ENCODE measurements around the gene TUG1.

TUG1 gene

GRCh38 chr22:30968924-30969531, at the start of gene TUG1:
Gene TUG1, plus strand, starts transcription at chr22:30969265.
- no peak for TF ChIP-seq FOXM1 (IDR thresholded peaks at IDR 0.05; ENCODE audit: borderline replicate concordance, low read depth)
- TF ChIP-seq USF1 (IDR thresholded peaks at IDR 0.05): peak; percentile 100
- no peak for TF ChIP-seq CEBPB (IDR thresholded peaks at IDR 0.05)
- no peak for TF ChIP-seq EP300 (IDR thresholded peaks at IDR 0.05; ENCODE audit: borderline replicate concordance)
- peak; percentile 82 for TF ChIP-seq MAX (IDR thresholded peaks at IDR 0.05)
- TF ChIP-seq RAD21 (IDR thresholded peaks at IDR 0.05; ENCODE audit: low read depth): no peak
- TF ChIP-seq YY1 (IDR thresholded peaks at IDR 0.05; ENCODE audit: low read depth): peak; percentile 90
- TF ChIP-seq REST (IDR thresholded peaks at IDR 0.05; ENCODE audit: low read depth): no peak
- TF ChIP-seq CREB1 (IDR thresholded peaks at IDR 0.05; ENCODE audit: low read depth): peak; percentile 56
- TF ChIP-seq EGR1 (IDR thresholded peaks at IDR 0.05): peak; percentile 78
- peak; percentile 16; the same call in 1 of the 2 replicates for TF ChIP-seq TCF12 (IDR thresholded peaks at IDR 0.05; ENCODE audit: low read depth)
- peak; percentile 66; the same call in 1 of the 2 replicates for TF ChIP-seq TAF1 (IDR thresholded peaks at IDR 0.05; ENCODE audit: low read depth)
- TF ChIP-seq NFIC (IDR thresholded peaks at IDR 0.05): 0 out of 2 replicates have a peak, but pooled peaks have one; percentile 20
- peak; percentile 30; the same call in 1 of the 2 replicates for TF ChIP-seq TEAD4 (IDR thresholded peaks at IDR 0.05)
- no peak for TF ChIP-seq ZBTB7A (IDR thresholded peaks at IDR 0.05; ENCODE audit: low read depth)

- TF ChIP-seq CEBPB (IDR thresholded peaks at IDR 0.05) (no peak), YY1 (IDR thresholded peaks at IDR 0.05; ENCODE audit: low read depth) (no peak)
These were observed 49.1 kb upstream of the TUG1 start for GRCh38 chr22:30919973-30920372.

GRCh38 chr22:30920407-30920806, 48.7 kb upstream of the TUG1 start:
- no peak for TF ChIP-seq EP300 (IDR thresholded peaks at IDR 0.05; ENCODE audit: borderline replicate concordance)
- TF ChIP-seq RAD21 (IDR thresholded peaks at IDR 0.05; ENCODE audit: low read depth): peak; percentile 81

- TF ChIP-seq ZBTB7A (IDR thresholded peaks at IDR 0.05; ENCODE audit: low read depth) (no peak), REST (IDR thresholded peaks at IDR 0.05; ENCODE audit: low read depth) (no peak), TEAD4 (IDR thresholded peaks at IDR 0.05) (no peak)
These were observed 48.0 kb upstream of the TUG1 start for GRCh38 chr22:30921108-30921507.

- no peak for TF ChIP-seq RAD21 (IDR thresholded peaks at IDR 0.05; ENCODE audit: low read depth)
- no peak for TF ChIP-seq CREB1 (IDR thresholded peaks at IDR 0.05; ENCODE audit: low read depth)
- TF ChIP-seq EP300 (IDR thresholded peaks at IDR 0.05; ENCODE audit: borderline replicate concordance): no peak
- no peak for TF ChIP-seq NFIC (IDR thresholded peaks at IDR 0.05)
- TF ChIP-seq EGR1 (IDR thresholded peaks at IDR 0.05): no peak
- no peak for TF ChIP-seq REST (IDR thresholded peaks at IDR 0.05; ENCODE audit: low read depth)
- no peak for TF ChIP-seq TEAD4 (IDR thresholded peaks at IDR 0.05)
- TF ChIP-seq CEBPB (IDR thresholded peaks at IDR 0.05): no peak
- no peak for TF ChIP-seq TCF12 (IDR thresholded peaks at IDR 0.05; ENCODE audit: low read depth)
- TF ChIP-seq TAF1 (IDR thresholded peaks at IDR 0.05; ENCODE audit: low read depth): no peak
- TF ChIP-seq USF1 (IDR thresholded peaks at IDR 0.05): no peak
- no peak for TF ChIP-seq FOXM1 (IDR thresholded peaks at IDR 0.05; ENCODE audit: borderline replicate concordance, low read depth)
These were observed 46.9 kb upstream of the TUG1 start for GRCh38 chr22:30922151-30922611.

Measured in Ishikawa (cell line).